Neural cell (in vitro differentiated cells): ENCODE measurements around the gene TMEFF2.
A peak's percentile ranks its signal among the peaks of the same experiment; 100 is the strongest.

Source experiments
- EP300 ChIP-seq: fragments of 450-650 bp; conservative IDR thresholded peaks from 2 replicates; pipeline ENCODE4 v1.6.1; 2014; ENCODE audit warnings: antibody characterized with exemption, mild to moderate bottlenecking, moderate library complexity; ENCODE audit not compliant: poor library complexity, severe bottlenecking
- EZH2 ChIP-seq: fragments of 200-600, 300-800 bp; shearing (Covaris generic), sonication (generic); IDR thresholded peaks from 2 replicates; pipeline ENCODE4 v1.6.1; 2014; ENCODE audit warnings: antibody characterized with exemption, low read length, borderline replicate concordance, mild to moderate bottlenecking; ENCODE audit not compliant: insufficient read depth, poor library complexity, severe bottlenecking
- MXI1 ChIP-seq: fragments of 450-650 bp; conservative IDR thresholded peaks from 2 replicates; pipeline ENCODE4 v1.6.1; 2014; ENCODE audit warnings: antibody characterized with exemption, mild to moderate bottlenecking; ENCODE audit not compliant: poor library complexity, severe bottlenecking
- POLR2AphosphoS5 ChIP-seq: IDR thresholded peaks from 2 replicates; pipeline ENCODE4 v1.6.1; 2012
- RAD21 ChIP-seq: fragments of 450-650 bp; conservative IDR thresholded peaks from 2 replicates; pipeline ENCODE4 v1.6.1; 2014; ENCODE audit warnings: antibody characterized with exemption, mild to moderate bottlenecking, moderate library complexity
- TAF1 ChIP-seq: IDR thresholded peaks from 2 replicates; pipeline ENCODE4 v1.6.1; 2012; ENCODE audit warnings: low read depth
- TF ChIP-seq, protein P1 (sequence below): fragments of 450-650 bp; IDR thresholded peaks from 2 replicates; pipeline ENCODE4 v1.5.1; 2014; ENCODE audit warnings: antibody characterized with exemption, mild to moderate bottlenecking, moderate library complexity; ENCODE audit not compliant: poor library complexity, severe bottlenecking
- TF ChIP-seq, protein P2 (sequence below): IDR thresholded peaks from 2 replicates; pipeline ENCODE4 v1.6.1; 2012; ENCODE audit warnings: borderline replicate concordance

DNA sequence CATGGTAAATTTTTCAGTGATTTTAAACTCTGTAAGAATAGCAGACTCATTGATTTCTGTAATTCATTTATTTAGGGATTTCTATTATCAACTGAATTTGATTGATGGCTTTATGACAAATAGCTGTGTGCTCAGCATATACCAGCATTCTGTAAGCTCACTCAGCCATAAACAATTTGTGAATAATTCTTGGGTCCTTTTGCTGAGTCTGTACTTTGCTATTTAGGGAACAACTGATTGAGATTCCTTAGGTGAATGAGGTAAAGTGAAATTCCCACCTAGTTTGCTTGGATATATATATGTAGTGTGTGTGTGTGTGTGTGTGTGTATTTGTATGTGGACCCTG is 271.1 kb downstream of the TMEFF2 start:
- TF ChIP-seq EP300 (peak; percentile 28), EZH2 (no peak), POLR2AphosphoS5 (no peak), MXI1 (no peak), RAD21 (no peak), TAF1 (no peak)
- TF ChIP-seq, protein P1, sequence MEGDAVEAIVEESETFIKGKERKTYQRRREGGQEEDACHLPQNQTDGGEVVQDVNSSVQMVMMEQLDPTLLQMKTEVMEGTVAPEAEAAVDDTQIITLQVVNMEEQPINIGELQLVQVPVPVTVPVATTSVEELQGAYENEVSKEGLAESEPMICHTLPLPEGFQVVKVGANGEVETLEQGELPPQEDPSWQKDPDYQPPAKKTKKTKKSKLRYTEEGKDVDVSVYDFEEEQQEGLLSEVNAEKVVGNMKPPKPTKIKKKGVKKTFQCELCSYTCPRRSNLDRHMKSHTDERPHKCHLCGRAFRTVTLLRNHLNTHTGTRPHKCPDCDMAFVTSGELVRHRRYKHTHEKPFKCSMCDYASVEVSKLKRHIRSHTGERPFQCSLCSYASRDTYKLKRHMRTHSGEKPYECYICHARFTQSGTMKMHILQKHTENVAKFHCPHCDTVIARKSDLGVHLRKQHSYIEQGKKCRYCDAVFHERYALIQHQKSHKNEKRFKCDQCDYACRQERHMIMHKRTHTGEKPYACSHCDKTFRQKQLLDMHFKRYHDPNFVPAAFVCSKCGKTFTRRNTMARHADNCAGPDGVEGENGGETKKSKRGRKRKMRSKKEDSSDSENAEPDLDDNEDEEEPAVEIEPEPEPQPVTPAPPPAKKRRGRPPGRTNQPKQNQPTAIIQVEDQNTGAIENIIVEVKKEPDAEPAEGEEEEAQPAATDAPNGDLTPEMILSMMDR, result no peak
- TF ChIP-seq, protein P2, sequence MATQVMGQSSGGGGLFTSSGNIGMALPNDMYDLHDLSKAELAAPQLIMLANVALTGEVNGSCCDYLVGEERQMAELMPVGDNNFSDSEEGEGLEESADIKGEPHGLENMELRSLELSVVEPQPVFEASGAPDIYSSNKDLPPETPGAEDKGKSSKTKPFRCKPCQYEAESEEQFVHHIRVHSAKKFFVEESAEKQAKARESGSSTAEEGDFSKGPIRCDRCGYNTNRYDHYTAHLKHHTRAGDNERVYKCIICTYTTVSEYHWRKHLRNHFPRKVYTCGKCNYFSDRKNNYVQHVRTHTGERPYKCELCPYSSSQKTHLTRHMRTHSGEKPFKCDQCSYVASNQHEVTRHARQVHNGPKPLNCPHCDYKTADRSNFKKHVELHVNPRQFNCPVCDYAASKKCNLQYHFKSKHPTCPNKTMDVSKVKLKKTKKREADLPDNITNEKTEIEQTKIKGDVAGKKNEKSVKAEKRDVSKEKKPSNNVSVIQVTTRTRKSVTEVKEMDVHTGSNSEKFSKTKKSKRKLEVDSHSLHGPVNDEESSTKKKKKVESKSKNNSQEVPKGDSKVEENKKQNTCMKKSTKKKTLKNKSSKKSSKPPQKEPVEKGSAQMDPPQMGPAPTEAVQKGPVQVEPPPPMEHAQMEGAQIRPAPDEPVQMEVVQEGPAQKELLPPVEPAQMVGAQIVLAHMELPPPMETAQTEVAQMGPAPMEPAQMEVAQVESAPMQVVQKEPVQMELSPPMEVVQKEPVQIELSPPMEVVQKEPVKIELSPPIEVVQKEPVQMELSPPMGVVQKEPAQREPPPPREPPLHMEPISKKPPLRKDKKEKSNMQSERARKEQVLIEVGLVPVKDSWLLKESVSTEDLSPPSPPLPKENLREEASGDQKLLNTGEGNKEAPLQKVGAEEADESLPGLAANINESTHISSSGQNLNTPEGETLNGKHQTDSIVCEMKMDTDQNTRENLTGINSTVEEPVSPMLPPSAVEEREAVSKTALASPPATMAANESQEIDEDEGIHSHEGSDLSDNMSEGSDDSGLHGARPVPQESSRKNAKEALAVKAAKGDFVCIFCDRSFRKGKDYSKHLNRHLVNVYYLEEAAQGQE, result no peak
